DND-41 (cell line): Measurements from ENCODE around the gene RPP25L.

Source experiments
- ATAC-seq: fragments of 200-7000 bp; cut with Tn5 transposase; 3 replicates; pipeline ENCODE4 v1.9.1; 2021; ENCODE audit warnings: low read depth; ENCODE audit not compliant: insufficient read depth
- DNase-seq: peaks from one replicate; pipeline ENCODE4 v3.0.0-alpha.2; 2020
- H2AFZ ChIP-seq: 2 replicates; pipeline ENCODE4 v1.6.0; 2012; ENCODE audit warnings: low read depth, low read length
- H3K27ac ChIP-seq: 2 replicates; pipeline ENCODE4 v1.5.1; 2012; ENCODE audit warnings: low read length, inconsistent platforms
- H3K27me3 ChIP-seq: fragments of 200-600 bp; sonication (generic); 2 replicates; pipeline ENCODE4 v1.6.0; 2012; ENCODE audit warnings: low read length, mild to moderate bottlenecking, inconsistent platforms; ENCODE audit not compliant: insufficient read depth, poor library complexity
- H3K36me3 ChIP-seq: 2 replicates; pipeline ENCODE4 v1.5.1; 2012; ENCODE audit warnings: low read length, inconsistent platforms; ENCODE audit not compliant: insufficient read depth
- H3K4me1 ChIP-seq: 2 replicates; pipeline ENCODE4 v1.5.1; 2012; ENCODE audit warnings: mild to moderate bottlenecking, low read length; ENCODE audit not compliant: insufficient read depth
- H3K4me2 ChIP-seq: 2 replicates; pipeline ENCODE4 v1.6.0; 2012; ENCODE audit warnings: mild to moderate bottlenecking, moderate library complexity, low read length, inconsistent platforms; ENCODE audit not compliant: insufficient read depth
- H3K4me3 ChIP-seq, 2 experiments: fragments of 200-600 bp in 1 of 2; shearing (Covaris generic) in 1 of 2; 2 replicates each; pipeline ENCODE4 v1.5.1; 2012 to 2016; ENCODE audit warnings: inconsistent platforms in 2 of 2, low read length in 2 of 2, mild to moderate bottlenecking in 2 of 2, low read depth in 1 of 2, moderate library complexity in 1 of 2
- H3K79me2 ChIP-seq: 2 replicates; pipeline ENCODE4 v1.6.0; 2012; ENCODE audit warnings: low read length, inconsistent platforms; ENCODE audit not compliant: insufficient read depth
- H3K9ac ChIP-seq: 2 replicates; pipeline ENCODE4 v1.6.0; 2012; ENCODE audit warnings: low read depth, mild to moderate bottlenecking, inconsistent platforms, low read length, moderate library complexity
- H3K9me3 ChIP-seq: 2 replicates; pipeline ENCODE4 v1.5.1; 2012; ENCODE audit warnings: low read length, moderate library complexity, mild to moderate bottlenecking, inconsistent platforms; ENCODE audit not compliant: insufficient read depth, severe bottlenecking
- H4K20me1 ChIP-seq: 2 replicates; pipeline ENCODE4 v1.6.0; 2012; ENCODE audit warnings: low read length; ENCODE audit not compliant: insufficient read depth
- EZH2 ChIP-seq: IDR thresholded peaks from 3 replicates; pipeline ENCODE4 v1.6.1; 2012; ENCODE audit warnings: borderline replicate concordance, low read depth, mild to moderate bottlenecking, moderate library complexity, low read length, inconsistent platforms; ENCODE audit not compliant: severe bottlenecking
- TF ChIP-seq, protein P1 (sequence below): IDR thresholded peaks from 2 replicates; pipeline ENCODE4 v1.5.1; 2012; ENCODE audit warnings: borderline replicate concordance, low read length, moderate library complexity, mild to moderate bottlenecking; ENCODE audit not compliant: poor library complexity, severe bottlenecking; ENCODE audit errors: extremely low read depth

RPP25L gene

DNA sequence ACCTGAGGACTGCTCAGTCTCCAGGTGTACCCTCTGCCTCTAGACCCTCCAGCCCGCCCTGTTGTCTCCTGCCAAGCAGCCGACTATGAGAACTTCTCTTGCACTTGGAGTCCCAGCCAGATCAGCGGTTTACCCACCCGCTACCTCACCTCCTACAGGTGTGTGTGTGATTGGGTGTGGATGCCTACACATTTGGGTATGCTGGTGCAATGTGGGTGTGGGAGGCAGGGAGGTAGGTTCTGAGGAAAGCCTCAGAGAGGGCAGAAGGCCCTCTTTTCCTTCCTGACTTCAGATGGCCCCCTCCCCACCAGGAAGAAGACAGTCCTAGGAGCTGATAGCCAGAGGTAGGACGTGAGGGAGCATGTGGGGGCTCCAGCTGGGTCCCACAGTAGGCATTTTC lies 45.1 kb upstream of the RPP25L start:
- Histone ChIP-seq H3K4me1 (no peaks in the 10 kb centered on the region), H2AFZ (no peak overlapping the region), H3K27me3 (no peaks in the 10 kb centered on the region), H3K79me2 (no peaks in the 10 kb centered on the region), H3K9me3 (no peaks in the 10 kb centered on the region), H3K4me3 (no peak overlapping the region), H3K27ac (no peak overlapping the region), H4K20me1 (no peaks in the 10 kb centered on the region), H3K9ac (no peak overlapping the region), H3K36me3 (no peaks in the 10 kb centered on the region), H3K4me2 (no peak overlapping the region)
- DNase-seq (no peak), ATAC-seq (no peak)
- TF ChIP-seq, protein P1, sequence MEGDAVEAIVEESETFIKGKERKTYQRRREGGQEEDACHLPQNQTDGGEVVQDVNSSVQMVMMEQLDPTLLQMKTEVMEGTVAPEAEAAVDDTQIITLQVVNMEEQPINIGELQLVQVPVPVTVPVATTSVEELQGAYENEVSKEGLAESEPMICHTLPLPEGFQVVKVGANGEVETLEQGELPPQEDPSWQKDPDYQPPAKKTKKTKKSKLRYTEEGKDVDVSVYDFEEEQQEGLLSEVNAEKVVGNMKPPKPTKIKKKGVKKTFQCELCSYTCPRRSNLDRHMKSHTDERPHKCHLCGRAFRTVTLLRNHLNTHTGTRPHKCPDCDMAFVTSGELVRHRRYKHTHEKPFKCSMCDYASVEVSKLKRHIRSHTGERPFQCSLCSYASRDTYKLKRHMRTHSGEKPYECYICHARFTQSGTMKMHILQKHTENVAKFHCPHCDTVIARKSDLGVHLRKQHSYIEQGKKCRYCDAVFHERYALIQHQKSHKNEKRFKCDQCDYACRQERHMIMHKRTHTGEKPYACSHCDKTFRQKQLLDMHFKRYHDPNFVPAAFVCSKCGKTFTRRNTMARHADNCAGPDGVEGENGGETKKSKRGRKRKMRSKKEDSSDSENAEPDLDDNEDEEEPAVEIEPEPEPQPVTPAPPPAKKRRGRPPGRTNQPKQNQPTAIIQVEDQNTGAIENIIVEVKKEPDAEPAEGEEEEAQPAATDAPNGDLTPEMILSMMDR: no peak
- no peak for TF ChIP-seq EZH2

DNA sequence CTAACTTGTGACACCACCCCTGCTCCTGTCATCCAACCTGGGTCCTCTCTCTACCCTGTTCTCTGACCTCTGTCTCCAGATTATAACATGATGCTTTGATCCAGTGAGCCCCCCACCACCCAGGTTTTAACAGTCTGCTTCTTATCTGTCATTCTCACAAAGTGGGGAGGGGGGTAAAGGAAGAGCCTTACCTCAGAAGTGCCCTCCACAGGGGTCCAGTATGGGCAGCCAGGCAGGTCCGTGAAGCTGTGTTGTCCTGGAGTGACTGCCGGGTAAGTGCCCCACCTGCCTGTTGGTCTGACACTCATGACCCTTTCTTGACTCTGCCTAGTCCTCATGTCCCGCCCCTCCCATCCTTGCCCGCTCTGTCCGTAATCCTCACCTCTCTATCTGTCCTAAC lies 43.5 kb upstream of the RPP25L start:
- 0 out of 2 replicates have a peak, but pooled peaks cover 2% of the 10 kb centered on the region for H3K36me3 ChIP-seq
- H3K79me2 ChIP-seq: no peaks in the 10 kb centered on the region
- H3K27ac ChIP-seq: no peak overlapping the region
- H3K4me1 ChIP-seq: no peaks in the 10 kb centered on the region
- no peak overlapping the region for H3K4me2 ChIP-seq
- no peaks in the 10 kb centered on the region for H3K27me3 ChIP-seq
- H4K20me1 ChIP-seq: no peaks in the 10 kb centered on the region
- H2AFZ ChIP-seq: no peak overlapping the region
- no peaks in the 10 kb centered on the region for H3K9me3 ChIP-seq
- TF ChIP-seq EZH2: no peak
- TF ChIP-seq, protein P1: no peak
- DNase-seq: no peak
- H3K4me3 ChIP-seq: no peak overlapping the region
- no peak overlapping the region for H3K9ac ChIP-seq
- ATAC-seq: no peak

DNA sequence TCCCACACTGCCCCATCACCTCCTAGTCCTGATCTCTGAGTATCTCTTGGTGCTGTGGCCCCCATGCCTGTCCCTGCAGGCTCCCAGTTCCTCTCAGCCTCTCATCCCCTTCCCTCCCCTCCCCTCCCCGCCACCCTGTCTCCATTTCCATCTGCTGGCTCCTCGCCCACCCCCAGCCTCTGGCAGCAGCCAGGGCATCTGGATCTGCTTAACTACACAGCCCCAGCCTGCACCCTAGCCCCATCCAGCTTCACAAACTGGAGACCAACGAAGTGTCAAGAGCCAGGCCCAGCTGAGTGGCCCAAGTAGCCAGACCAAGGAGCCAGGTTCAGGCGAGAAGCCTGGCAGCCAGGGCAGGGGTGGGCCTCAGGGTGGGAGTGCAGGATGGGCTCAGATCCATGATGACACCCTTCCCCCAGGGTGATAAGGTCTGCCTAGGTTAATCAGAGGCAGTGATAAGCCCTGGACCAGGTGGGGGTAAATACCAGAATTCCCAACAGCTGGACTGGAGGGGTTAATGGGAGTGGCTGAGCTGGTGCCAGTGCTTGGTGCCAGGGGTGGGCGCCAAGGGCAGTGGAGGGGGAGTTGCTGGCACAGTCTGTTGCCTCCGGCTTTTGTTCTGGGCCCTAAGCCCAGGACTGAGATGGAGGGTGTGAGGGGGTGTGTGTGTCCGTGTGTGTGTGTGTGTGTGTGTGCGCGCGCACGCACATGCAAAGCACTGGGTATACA lies 42.6 kb upstream of the RPP25L start:
- no peak for DNase-seq
- Histone ChIP-seq H3K4me1 (no peaks in the 10 kb centered on the region), H3K9me3 (no peaks in the 10 kb centered on the region), H3K9ac (no peak overlapping the region), H3K4me3 (no peak overlapping the region), H3K27ac (no peak overlapping the region), H3K27me3 (no peaks in the 10 kb centered on the region), H2AFZ (no peak overlapping the region), H3K4me2 (no peak overlapping the region), H3K36me3 (peaks cover 9% of the 10 kb centered on the region), H3K79me2 (no peaks in the 10 kb centered on the region), H4K20me1 (no peaks in the 10 kb centered on the region)
- ATAC-seq: no peak
- TF ChIP-seq EZH2: no peak
- TF ChIP-seq, protein P1: no peak
